Measurements from ENCODE around the gene RABGAP1L.
"Not testable (repeated sequence)": the region's sequence is repeated elsewhere in the genome, so short reads cannot be mapped to it uniquely, and the experiment has no call there.

The RABGAP1L gene

DNA sequence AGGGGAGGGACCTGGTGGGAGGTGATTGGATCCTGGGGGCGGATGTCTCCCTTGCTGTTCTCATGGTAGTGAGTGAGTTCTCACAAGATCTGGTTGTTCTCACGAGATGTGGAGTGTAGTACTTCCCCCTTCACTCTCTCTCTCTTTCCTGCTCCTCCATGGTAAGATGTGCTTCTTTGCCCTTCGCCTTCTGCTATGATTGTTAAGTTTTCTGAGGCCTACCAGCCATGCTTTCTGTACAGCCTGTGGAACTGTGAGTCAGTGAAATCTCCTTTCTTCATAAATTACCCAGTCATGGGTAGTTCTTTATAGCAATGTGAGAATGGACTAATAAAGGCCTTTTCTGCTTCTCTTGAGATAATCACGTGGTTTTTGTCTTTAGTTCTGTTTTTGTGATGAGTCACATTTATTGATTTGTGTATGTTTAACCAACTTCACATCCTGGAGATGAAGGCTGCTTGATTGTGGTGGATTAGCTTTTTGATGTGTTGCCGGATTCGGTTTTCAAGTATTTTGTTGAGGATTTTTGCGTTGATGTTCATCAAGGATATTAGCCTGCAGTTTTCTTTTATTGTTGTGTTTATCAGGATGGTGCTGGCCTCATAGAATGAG lies 45.5 kb downstream of the RABGAP1L start:
- no peak for DNase-seq

DNA sequence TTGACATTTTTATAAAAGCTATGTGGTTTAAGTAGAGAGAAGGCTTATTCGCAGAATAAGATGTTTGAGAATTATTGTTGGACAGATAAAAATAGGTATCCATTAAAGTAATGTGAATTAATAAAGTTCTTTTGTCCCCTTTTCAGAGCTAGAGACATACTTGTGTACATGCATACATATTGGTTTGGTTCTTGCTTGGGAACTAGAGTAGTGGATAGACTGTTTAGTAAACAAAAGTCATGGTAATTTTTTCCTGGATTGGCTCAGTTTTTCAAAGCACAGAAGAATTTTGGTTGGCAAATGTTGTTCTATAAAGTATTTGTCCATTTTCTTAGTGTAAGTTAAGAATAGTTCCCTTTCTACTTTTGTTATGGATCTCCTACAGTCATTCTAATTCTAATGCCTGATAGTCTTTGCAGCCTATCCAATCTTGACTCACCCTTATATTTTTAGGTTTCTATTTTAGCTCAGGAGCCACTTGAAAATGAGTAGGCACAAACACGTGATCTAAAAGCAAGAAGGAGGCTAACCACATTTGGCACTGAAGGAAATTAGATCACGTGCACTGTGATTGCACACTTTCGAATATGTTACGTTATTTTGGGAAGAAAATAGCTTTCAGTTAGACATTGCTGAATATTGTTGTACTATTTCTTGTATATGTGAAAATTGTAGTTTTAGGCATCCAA lies 47.0 kb downstream of the RABGAP1L start:
- DNase-seq = no peak

GRCh38 chr1:174209347-174210187 lies 50.2 kb downstream of the RABGAP1L start:
- DNase-seq = no peak

DNA sequence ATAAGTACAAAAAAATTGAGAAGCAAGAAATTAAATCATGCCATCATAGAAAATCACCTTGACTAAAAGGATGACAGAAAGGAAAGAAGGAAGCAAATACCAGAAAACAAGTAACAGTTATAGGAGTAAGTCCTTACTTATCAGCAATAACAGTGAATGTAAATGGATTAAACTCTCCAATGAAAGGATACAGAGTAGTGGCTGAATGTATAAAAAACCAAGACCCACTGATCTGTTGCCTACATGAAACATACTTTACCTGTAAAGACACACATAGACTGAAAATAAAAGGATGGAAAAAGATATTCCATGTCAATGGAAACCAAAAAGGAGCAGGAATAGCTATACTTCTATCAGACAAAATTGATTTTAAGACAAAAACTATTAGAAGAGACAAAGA lies 52.2 kb downstream of the RABGAP1L start:
- no peak for DNase-seq

DNA sequence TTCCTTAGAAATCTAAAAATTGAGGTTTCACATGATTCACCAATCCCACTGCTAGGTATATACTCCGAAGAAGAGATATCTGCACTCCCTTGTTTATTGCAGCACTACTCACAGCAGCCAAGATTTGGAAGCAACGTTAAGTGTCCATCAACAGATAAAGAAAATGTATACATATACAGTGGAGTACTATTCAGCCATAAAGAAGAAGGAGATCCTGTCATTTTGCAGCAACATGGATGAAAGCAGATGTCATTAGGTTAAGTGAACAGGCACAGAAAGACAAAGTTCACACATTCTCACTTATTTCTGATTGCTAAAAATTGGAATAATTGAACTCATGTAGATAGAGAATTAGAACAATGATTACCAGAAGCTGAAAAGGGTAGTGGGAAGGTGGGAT lies 56.4 kb downstream of the RABGAP1L start:
- DNase-seq = no peak

GRCh38 chr1:174217248-174217647 lies 57.9 kb downstream of the RABGAP1L start:
- no peak for DNase-seq

GRCh38 chr1:174217787-174218574 lies 58.7 kb downstream of the RABGAP1L start:
- no peak for DNase-seq

- no peak for DNase-seq
Observed at GRCh38 chr1:174218983-174219382, 59.7 kb downstream of the RABGAP1L start.

GRCh38 chr1:174219606-174220370 lies 60.5 kb downstream of the RABGAP1L start:
- no peak for DNase-seq

- DNase-seq = no peak
Observed at GRCh38 chr1:174221681-174222080, 62.4 kb downstream of the RABGAP1L start.

DNA sequence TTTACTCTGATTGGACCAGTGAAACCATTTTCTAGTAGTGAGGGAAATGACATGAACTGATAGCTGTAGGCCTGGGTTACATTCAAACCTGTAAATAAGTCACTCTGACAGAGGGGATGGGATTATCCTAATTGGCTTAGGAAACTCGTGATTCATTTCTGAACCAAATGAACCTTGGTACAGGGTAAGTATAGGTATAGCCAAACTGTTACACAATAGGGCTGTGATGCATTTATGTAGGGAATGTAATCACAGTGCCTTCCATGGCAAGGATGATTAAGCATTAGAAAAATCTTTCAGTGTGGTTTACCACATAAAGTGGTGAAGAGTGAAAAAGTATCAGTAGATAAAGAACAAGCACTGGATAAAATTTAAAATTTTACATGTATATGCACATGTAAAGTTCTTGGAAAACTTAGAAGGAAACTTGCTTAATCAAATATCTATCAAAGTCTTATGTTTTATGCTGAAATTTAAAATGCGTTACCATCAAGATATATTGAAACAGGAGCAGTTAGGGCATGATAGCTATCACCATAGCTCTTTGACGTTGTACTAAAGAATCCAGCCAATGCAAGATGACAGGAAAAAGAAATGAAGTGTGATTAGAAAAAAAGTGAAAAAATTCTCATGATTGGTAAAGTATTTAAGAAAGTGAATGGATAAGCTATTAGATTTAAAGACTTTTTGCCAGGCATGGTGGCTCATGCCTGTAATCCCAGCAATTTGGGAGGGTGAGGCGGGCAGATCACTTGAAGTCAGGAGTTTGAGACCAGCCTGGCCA lies 63.0 kb downstream of the RABGAP1L start:
- no peak for DNase-seq

GRCh38 chr1:174224641-174225040 lies 65.3 kb downstream of the RABGAP1L start:
- DNase-seq = no peak

GRCh38 chr1:174225499-174226204 lies 66.3 kb downstream of the RABGAP1L start:
- no peak for DNase-seq

DNA sequence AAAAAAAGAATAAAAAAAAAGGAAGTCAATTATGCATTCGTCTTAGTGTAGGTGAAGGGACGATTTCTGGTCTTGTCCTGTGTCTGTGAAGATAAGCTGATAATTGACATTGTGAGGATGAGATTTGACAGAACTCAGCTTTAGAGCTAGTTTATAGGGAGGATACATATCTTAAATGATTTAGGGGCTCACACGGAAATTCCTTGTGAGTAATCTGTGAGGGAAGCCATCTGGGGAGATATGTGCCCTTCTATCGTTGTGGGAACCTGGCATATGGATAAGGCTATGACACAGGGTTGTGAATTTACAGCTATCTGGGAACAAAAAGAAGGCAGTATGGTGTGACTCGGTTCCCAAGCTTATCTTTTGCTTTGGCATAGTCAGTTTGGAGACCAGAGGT lies 71.1 kb downstream of the RABGAP1L start:
- DNase-seq = no peak

GRCh38 chr1:174232761-174233160 lies 73.4 kb downstream of the RABGAP1L start:
- no peak for DNase-seq

- DNase-seq = not testable (repeated sequence)
Observed at GRCh38 chr1:174238845-174239501, 79.7 kb downstream of the RABGAP1L start.

GRCh38 chr1:174239541-174239940 lies 80.2 kb downstream of the RABGAP1L start:
- no peak for DNase-seq

DNA sequence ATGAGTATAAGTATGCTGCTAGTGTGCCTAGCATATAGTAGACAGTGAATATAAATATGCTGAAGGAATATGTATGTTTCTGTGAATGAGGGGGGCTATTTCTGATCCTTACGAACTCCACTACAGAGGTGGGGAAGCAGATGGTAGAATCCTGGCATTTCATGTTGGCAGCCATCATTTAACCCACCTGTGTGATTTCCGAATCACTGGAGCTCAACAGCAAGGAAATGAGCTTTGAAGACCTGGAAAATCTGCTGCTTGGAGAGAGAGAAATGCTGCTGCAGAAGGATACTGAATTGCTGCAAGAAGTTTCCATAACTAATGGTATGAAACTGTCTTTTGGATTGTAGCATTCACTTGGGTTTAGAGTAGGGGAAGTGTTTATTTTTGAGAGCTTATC lies 83.5 kb downstream of the RABGAP1L start:
- DNase-seq = no peak

DNA sequence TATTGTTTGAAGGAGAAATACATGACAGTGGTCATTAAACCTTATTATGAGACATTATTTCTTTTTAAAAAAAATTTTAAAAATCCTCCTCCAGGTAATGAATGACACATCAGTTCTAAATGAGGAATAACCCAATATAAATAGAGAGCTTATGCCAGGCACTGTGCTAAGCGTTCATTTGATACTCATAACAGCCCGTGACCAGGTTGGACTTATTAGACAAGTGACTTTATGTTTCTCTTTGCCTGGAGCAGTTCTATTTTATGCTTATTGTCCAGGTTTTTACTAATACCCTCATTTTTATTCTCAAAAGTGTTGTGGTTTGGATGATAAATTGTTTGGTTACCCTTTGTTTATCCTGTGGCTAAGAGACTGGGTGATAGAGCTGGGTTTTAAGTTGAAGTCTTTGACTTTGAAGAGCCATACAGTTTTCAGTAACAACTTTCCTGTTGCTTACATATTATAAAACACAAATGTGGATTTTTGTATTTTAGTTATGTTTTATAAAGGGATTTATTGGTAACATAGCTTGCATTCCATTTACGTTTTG lies 84.2 kb downstream of the RABGAP1L start:
- DNase-seq = no peak

DNA sequence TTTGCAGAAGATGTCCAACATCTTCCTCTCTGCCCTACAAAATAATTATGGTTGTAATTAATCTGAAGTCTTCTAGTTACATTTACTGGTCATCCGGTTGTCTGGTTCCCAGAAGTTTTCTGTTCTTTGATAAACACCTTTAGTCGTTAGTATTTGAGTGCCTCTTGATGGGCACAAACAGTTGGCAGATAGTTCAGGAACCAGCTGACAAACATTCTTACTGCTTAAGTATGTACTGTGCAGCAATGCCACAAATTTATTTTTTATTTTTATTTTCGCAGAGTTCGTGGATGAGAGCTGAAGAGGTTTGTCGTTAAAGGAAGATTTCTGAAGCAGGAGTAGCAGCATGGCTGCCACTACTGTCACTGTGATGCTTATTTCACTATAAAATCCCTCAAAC lies 84.7 kb downstream of the RABGAP1L start:
- DNase-seq = no peak
